H1 (cell line): ENCODE measurements around the gene PDE4B.

Experiments
- CEBPB ChIP-seq: IDR thresholded peaks from 2 replicates; pipeline ENCODE4 v1.6.1; 2012; ENCODE audit warnings: low read depth, low read length
- CREB1 ChIP-seq: IDR thresholded peaks from 2 replicates; pipeline ENCODE4 v1.6.1; 2012; ENCODE audit warnings: inconsistent platforms
- EP300 ChIP-seq, 2 experiments: IDR thresholded peaks; 1 replicate in 1 of 2; 2 replicates in 1 of 2; pipeline ENCODE4 v1.6.1; 2011 to 2012; ENCODE audit warnings: low read depth in 2 of 2, low read length in 2 of 2, mild to moderate bottlenecking in 2 of 2, borderline replicate concordance in 1 of 2, inconsistent platforms in 1 of 2, moderate library complexity in 1 of 2
- RBBP5 ChIP-seq: IDR thresholded peaks from 2 replicates; pipeline ENCODE4 v1.7.1; 2012; ENCODE audit warnings: low read depth, mild to moderate bottlenecking, inconsistent platforms, low read length, moderate library complexity, borderline replicate concordance
- TEAD4 ChIP-seq: IDR thresholded peaks from 2 replicates; pipeline ENCODE4 v1.6.1; 2012; ENCODE audit warnings: low read depth, low read length, inconsistent platforms, mixed read lengths
- ZNF274 ChIP-seq: IDR thresholded peaks from 2 replicates; pipeline ENCODE4 v1.7.0; 2012; ENCODE audit warnings: low read length, borderline replicate concordance; ENCODE audit errors: extremely low read depth
- TF ChIP-seq, protein P1 (sequence below), 3 experiments: IDR thresholded peaks; 1 replicate in 2 of 3; 2 replicates in 1 of 3; pipeline versions ENCODE4 v1.5.1 to v1.6.1; 2011; ENCODE audit warnings: low read length in 3 of 3, mild to moderate bottlenecking in 3 of 3, inconsistent platforms in 2 of 3, low read depth in 1 of 3, moderate library complexity in 1 of 3; ENCODE audit not compliant: insufficient read depth in 1 of 3; ENCODE audit errors: control extremely low read depth in 1 of 3
- TF ChIP-seq, protein P2 (sequence below): IDR thresholded peaks from 2 replicates; pipeline ENCODE4 v1.6.1; 2011; ENCODE audit warnings: low read length, improper control_type of control experiment

DNA sequence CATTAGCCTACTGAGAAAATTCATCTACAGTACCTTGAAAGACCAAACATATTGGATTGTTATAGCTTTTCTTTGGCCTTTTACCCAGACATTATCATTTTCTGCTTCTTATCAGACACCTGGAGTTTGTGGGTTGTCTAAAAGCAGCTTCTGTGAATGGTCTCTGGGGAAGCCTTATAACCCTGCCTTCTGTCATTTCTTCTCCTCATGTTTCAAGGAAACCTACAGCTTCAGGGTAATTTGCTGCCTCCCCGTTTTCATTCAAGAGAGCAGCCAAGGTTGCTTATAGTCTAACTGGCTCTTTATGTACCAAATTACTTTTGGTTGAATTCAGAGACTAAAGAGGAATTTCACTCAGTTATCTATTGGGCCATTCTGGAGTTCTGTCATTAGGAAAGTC is 453.0 kb downstream of the PDE4B start:
- TF ChIP-seq CREB1, result no peak
- no peak for TF ChIP-seq TEAD4
- TF ChIP-seq, protein P1, sequence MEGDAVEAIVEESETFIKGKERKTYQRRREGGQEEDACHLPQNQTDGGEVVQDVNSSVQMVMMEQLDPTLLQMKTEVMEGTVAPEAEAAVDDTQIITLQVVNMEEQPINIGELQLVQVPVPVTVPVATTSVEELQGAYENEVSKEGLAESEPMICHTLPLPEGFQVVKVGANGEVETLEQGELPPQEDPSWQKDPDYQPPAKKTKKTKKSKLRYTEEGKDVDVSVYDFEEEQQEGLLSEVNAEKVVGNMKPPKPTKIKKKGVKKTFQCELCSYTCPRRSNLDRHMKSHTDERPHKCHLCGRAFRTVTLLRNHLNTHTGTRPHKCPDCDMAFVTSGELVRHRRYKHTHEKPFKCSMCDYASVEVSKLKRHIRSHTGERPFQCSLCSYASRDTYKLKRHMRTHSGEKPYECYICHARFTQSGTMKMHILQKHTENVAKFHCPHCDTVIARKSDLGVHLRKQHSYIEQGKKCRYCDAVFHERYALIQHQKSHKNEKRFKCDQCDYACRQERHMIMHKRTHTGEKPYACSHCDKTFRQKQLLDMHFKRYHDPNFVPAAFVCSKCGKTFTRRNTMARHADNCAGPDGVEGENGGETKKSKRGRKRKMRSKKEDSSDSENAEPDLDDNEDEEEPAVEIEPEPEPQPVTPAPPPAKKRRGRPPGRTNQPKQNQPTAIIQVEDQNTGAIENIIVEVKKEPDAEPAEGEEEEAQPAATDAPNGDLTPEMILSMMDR (IDR thresholded peaks at IDR 0.05; ENCODE audit: control extremely low read depth in 1 of 3, insufficient read depth in 1 of 3, low read depth in 1 of 3, low read length in 3 of 3), result no peak
- no peak for TF ChIP-seq ZNF274
- no peak for TF ChIP-seq CEBPB
- TF ChIP-seq EP300 (IDR thresholded peaks at IDR 0.05; ENCODE audit: borderline replicate concordance in 1 of 2, low read depth in 2 of 2, low read length in 2 of 2), result no peak
- no peak for TF ChIP-seq RBBP5
- TF ChIP-seq, protein P2, sequence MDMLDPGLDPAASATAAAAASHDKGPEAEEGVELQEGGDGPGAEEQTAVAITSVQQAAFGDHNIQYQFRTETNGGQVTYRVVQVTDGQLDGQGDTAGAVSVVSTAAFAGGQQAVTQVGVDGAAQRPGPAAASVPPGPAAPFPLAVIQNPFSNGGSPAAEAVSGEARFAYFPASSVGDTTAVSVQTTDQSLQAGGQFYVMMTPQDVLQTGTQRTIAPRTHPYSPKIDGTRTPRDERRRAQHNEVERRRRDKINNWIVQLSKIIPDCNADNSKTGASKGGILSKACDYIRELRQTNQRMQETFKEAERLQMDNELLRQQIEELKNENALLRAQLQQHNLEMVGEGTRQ, result no peak
